GM19035 (cell line): ENCODE data around the gene KIF2A.

Experiments used
- ATAC-seq: cut with Tn5 transposase; IDR thresholded peaks from one replicate; pipeline ENCODE4 v1.9.1; 2021; ENCODE audit not compliant: unreplicated experiment

Gene KIF2A

GRCh38 chr5:62327138-62328053 lies 21.4 kb downstream of the KIF2A start:
- ATAC-seq: no peak

- ATAC-seq: no peak
Observed at GRCh38 chr5:62328772-62329491, 22.9 kb downstream of the KIF2A start.

- no peak for ATAC-seq
Observed at GRCh38 chr5:62330302-62330701, 24.3 kb downstream of the KIF2A start.

- no peak for ATAC-seq
Observed at GRCh38 chr5:62331921-62332320, 25.9 kb downstream of the KIF2A start.

- ATAC-seq: no peak
Observed at GRCh38 chr5:62333250-62333794, 27.3 kb downstream of the KIF2A start.

GRCh38 chr5:62334082-62334481 lies 28.1 kb downstream of the KIF2A start:
- no peak for ATAC-seq

GRCh38 chr5:62340392-62340791 lies 34.4 kb downstream of the KIF2A start:
- ATAC-seq: no peak

- no peak for ATAC-seq
Observed at GRCh38 chr5:62340979-62341378, 35.0 kb downstream of the KIF2A start.

- ATAC-seq: peak; percentile 58
Observed at GRCh38 chr5:62341783-62342475, 35.9 kb downstream of the KIF2A start.

GRCh38 chr5:62342476-62342837 lies 36.5 kb downstream of the KIF2A start:
- ATAC-seq: peak; percentile 39

- no peak for ATAC-seq
Observed at GRCh38 chr5:62343428-62343827, 37.4 kb downstream of the KIF2A start.

GRCh38 chr5:62346748-62347147 lies 40.7 kb downstream of the KIF2A start:
- ATAC-seq: no peak

- ATAC-seq: no peak
Observed at GRCh38 chr5:62347928-62348327, 41.9 kb downstream of the KIF2A start.

GRCh38 chr5:62348723-62349481 lies 42.9 kb downstream of the KIF2A start:
- no peak for ATAC-seq

GRCh38 chr5:62354028-62354874 lies 48.2 kb downstream of the KIF2A start:
- ATAC-seq: peak; percentile 93

- no peak for ATAC-seq
Observed at GRCh38 chr5:62362701-62363100, 56.7 kb downstream of the KIF2A start.

- no peak for ATAC-seq
Observed at GRCh38 chr5:62369039-62369438, 63.0 kb downstream of the KIF2A start.

- no peak for ATAC-seq
Observed at GRCh38 chr5:62371409-62371808, 65.4 kb downstream of the KIF2A start.

GRCh38 chr5:62372600-62372999 lies 66.6 kb downstream of the KIF2A start:
- ATAC-seq: no peak

- ATAC-seq: no peak
Observed at GRCh38 chr5:62373382-62373781, 67.4 kb downstream of the KIF2A start.
